Measurements from ENCODE around the gene FARS2.

GRCh38 chr6:5553767-5554166, 292.5 kb downstream of the FARS2 start:
- TF ChIP-seq POLR2A (IDR thresholded peaks at IDR 0.05; ENCODE audit: low read depth, low read length) (no peak), POLR2AphosphoS5 (IDR thresholded peaks at IDR 0.05; ENCODE audit: low read depth, low read length) (no peak)
